Natural killer cell (primary cell): ENCODE measurements around the gene SBNO1. TPM values are rescaled to one million over a fixed set of nuclear protein-coding genes. Genes with fewer than 3 reads are reported as not detected.

Source experiments
- ATAC-seq, 3 donors: fragments of 150-1000 bp in 2 of 3; fragments of 200-7000 bp in 1 of 3; cut with Tn5 transposase; 1 replicate in 1 of 3; 2 replicates in 2 of 3; pipeline ENCODE4 v1.10.0; 2021; ENCODE audit warnings: mild to moderate bottlenecking in 2 of 3, moderate library complexity in 2 of 3
- DNase-seq, 2 donors: peaks; one replicate each; pipeline versions ENCODE4 v3.0.0 to v3.0.0-alpha.2; 2013 to 2021; ENCODE audit warnings: mixed read lengths in 1 of 2
- H3K27ac ChIP-seq: one replicate; pipeline ENCODE4 v1.5.1; 2013; ENCODE audit warnings: mild to moderate bottlenecking, low read length
- H3K27me3 ChIP-seq: one replicate; pipeline ENCODE4 v1.6.1; 2013; ENCODE audit warnings: low read length; ENCODE audit not compliant: control insufficient read depth, insufficient read depth
- H3K36me3 ChIP-seq: one replicate; pipeline ENCODE4 v1.6.1; 2013; ENCODE audit warnings: low read length; ENCODE audit not compliant: control insufficient read depth, insufficient read depth
- H3K4me1 ChIP-seq: one replicate; pipeline ENCODE4 v1.6.1; 2013; ENCODE audit warnings: low read length; ENCODE audit not compliant: control insufficient read depth, insufficient read depth
- H3K4me3 ChIP-seq: one replicate; pipeline ENCODE4 v1.5.1; 2013; ENCODE audit warnings: low read length
- H3K9me3 ChIP-seq: one replicate; pipeline ENCODE4 v1.6.1; 2013; ENCODE audit warnings: low read length; ENCODE audit not compliant: control insufficient read depth, insufficient read depth
- H3K27ac Mint-ChIP-seq, 2 donors: one replicate each; pipeline ENCODE4 v1.8.0; 2022; ENCODE audit warnings: mild to moderate bottlenecking in 2 of 2, mixed read lengths in 2 of 2, moderate library complexity in 1 of 2
- H3K27me3 Mint-ChIP-seq, 2 donors: one replicate each; pipeline ENCODE4 v1.8.0; 2022; ENCODE audit warnings: low read depth in 2 of 2, mixed read lengths in 2 of 2
- H3K36me3 Mint-ChIP-seq: one replicate; pipeline ENCODE4 v1.8.0; 2022; ENCODE audit warnings: mixed read lengths
- H3K4me1 Mint-ChIP-seq, 2 donors: one replicate each; pipeline ENCODE4 v1.8.0; 2022; ENCODE audit warnings: mixed read lengths in 2 of 2
- H3K4me3 Mint-ChIP-seq: one replicate; pipeline ENCODE4 v1.8.0; 2022; ENCODE audit warnings: mild to moderate bottlenecking, moderate library complexity, mixed read lengths
- H3K9me3 Mint-ChIP-seq, 2 donors: one replicate each; pipeline ENCODE4 v1.8.0; 2022; ENCODE audit warnings: mixed read lengths in 2 of 2
- CTCF ChIP-seq: fragments of 200-600 bp; IDR thresholded peaks from one replicate; pipeline ENCODE4 v1.8.0; 2022; ENCODE audit warnings: antibody characterized with exemption
- WGBS: methylation state at CpG from one replicate; pipeline ENCODE4 v1.1.7; 2013; ENCODE audit warnings: missing lambda C conversion rate; ENCODE audit not compliant: insufficient coverage; 5-methylcytosine and 5-hydroxymethylcytosine counted together
- intact Hi-C: fragments of 100-400 bp; cut with micrococcal nuclease; formaldehyde crosslinking; loops from one replicate; pipeline ENCODE4 v1.14.2; 2022
- total RNA-seq, 4 donors: library from RNA; stranded (reverse); fragments of 120-200 nt in 1 of 4; gene quantifications; one replicate each; pipeline versions ENCODE4 v1.2.3 to v1.2.4, GENCODE V29; 2013 to 2022

SBNO1 gene
- total RNA-seq, 3 donors from 2014 or later (not counting 1 experiment from before 2014, with no cell fraction given): 30.7 to 40.3 (median 34.3) TPM

GRCh38 chr12:123264642-123265041 is 100.0 kb downstream of the SBNO1 start:
- TF ChIP-seq CTCF: no peak
- Histone ChIP-seq H3K27me3 (no peaks in the 10 kb centered on the region), H3K9me3 (no peaks in the 10 kb centered on the region), H3K4me1 (peaks cover 18% of the 10 kb centered on the region), H3K4me3 (no peak overlapping the region), H3K27ac (no peak overlapping the region), H3K36me3 (no peaks in the 10 kb centered on the region)
- 66% methylated on average over 7 of the region's 7 CpGs for WGBS
- no peak overlapping the region for H3K27ac Mint-ChIP-seq
- no peaks in the 10 kb centered on the region for H3K36me3 Mint-ChIP-seq
- H3K27me3 Mint-ChIP-seq: no peaks in the 10 kb centered on the region
- ATAC-seq (no peak), DNase-seq (peak in 1 of 2 donors; percentile 30)
- peaks cover 5 to 25% of the 10 kb centered on the region in 2 donors for H3K4me1 Mint-ChIP-seq
- H3K4me3 Mint-ChIP-seq: no peak overlapping the region
- intact Hi-C loops: loop anchor here (5.0 kb wide), 1 partner anchor 318 kb away; the partner anchor contains the start of gene TMED2
- no peaks in the 10 kb centered on the region for H3K9me3 Mint-ChIP-seq

GRCh38 chr12:123263196-123263817 is 101.3 kb downstream of the SBNO1 start:
- whole genome bisulfite sequencing: 92% methylated on average over 8 of the region's 8 CpGs
- H3K27me3 Mint-ChIP-seq: no peaks in the 10 kb centered on the region
- H3K9me3 ChIP-seq: no peaks in the 10 kb centered on the region
- peaks cover 1% of the 10 kb centered on the region for H3K36me3 ChIP-seq
- DNase-seq (no peak), ATAC-seq (no peak)
- H3K4me3 Mint-ChIP-seq: no peak overlapping the region
- no peaks in the 10 kb centered on the region for H3K9me3 Mint-ChIP-seq
- peaks cover 4% of the 10 kb centered on the region for H3K4me1 ChIP-seq
- no peaks in the 10 kb centered on the region for H3K36me3 Mint-ChIP-seq
- intact Hi-C loops: no loop called here
- no peak for TF ChIP-seq CTCF
- H3K27me3 ChIP-seq: no peaks in the 10 kb centered on the region
- no peak overlapping the region for H3K4me3 ChIP-seq
- H3K4me1 Mint-ChIP-seq: peaks cover 0 to 12% of the 10 kb centered on the region in 2 donors
- no peak overlapping the region for H3K27ac ChIP-seq
- no peak overlapping the region for H3K27ac Mint-ChIP-seq

- intact Hi-C loops: no loop called here
- H3K36me3 ChIP-seq: peaks cover 9% of the 10 kb centered on the region
- no peaks in the 10 kb centered on the region for H3K27me3 Mint-ChIP-seq
- 83% methylated on average over 3 of the region's 4 CpGs for WGBS
- H3K27ac Mint-ChIP-seq: no peak overlapping the region
- no peak overlapping the region for H3K4me3 ChIP-seq
- no peaks in the 10 kb centered on the region for H3K9me3 ChIP-seq
- no peak for TF ChIP-seq CTCF
- no peaks in the 10 kb centered on the region for H3K4me1 Mint-ChIP-seq
- no peaks in the 10 kb centered on the region for H3K9me3 Mint-ChIP-seq
- H3K27me3 ChIP-seq: no peaks in the 10 kb centered on the region
- no peak overlapping the region for H3K27ac ChIP-seq
- DNase-seq: no peak
- H3K4me3 Mint-ChIP-seq: no peak overlapping the region
- no peak for ATAC-seq
- H3K36me3 Mint-ChIP-seq: peaks cover 7% of the 10 kb centered on the region
- no peaks in the 10 kb centered on the region for H3K4me1 ChIP-seq
Measured at GRCh38 chr12:123261196-123261595, 103.5 kb downstream of the SBNO1 start.

- 88% methylated on average over 9 of the region's 9 CpGs for WGBS
Measured at GRCh38 chr12:123260081-123260480, 104.6 kb downstream of the SBNO1 start.

More at GRCh38 chr12:123260081-123260480, 104.6 kb downstream of the SBNO1 start:
- Mint-ChIP-seq H3K9me3 (no peaks in the 10 kb centered on the region), H3K36me3 (peaks cover 7% of the 10 kb centered on the region), H3K4me1 (no peaks in the 10 kb centered on the region), H3K27me3 (no peaks in the 10 kb centered on the region), H3K4me3 (no peak overlapping the region), H3K27ac (no peak overlapping the region)
- no peaks in the 10 kb centered on the region for H3K4me1 ChIP-seq
- no peak overlapping the region for H3K4me3 ChIP-seq
- H3K27ac ChIP-seq: no peak overlapping the region
- no peak for TF ChIP-seq CTCF
- intact Hi-C loops: no loop called here
- ATAC-seq (no peak), DNase-seq (no peak)
- no peaks in the 10 kb centered on the region for H3K9me3 ChIP-seq
- peaks cover 16% of the 10 kb centered on the region for H3K36me3 ChIP-seq
- H3K27me3 ChIP-seq: no peaks in the 10 kb centered on the region
